Suprapubic skin (tissue), 4 donors: ENCODE results near the gene MAD2L1.
"Not testable (repeated sequence)": the region's sequence is repeated elsewhere in the genome, so short reads cannot be mapped to it uniquely, and the experiment has no call there.

Experiments
- EP300 ChIP-seq: sonication (generic); formaldehyde crosslinking; IDR thresholded peaks from one replicate; pipeline ENCODE4 v1.6.1; 2017; ENCODE audit warnings: antibody characterized with exemption
- POLR2A ChIP-seq, 2 donors: fragments of 450-650 bp; IDR thresholded peaks; one replicate each; pipeline ENCODE4 v1.6.1; 2017; ENCODE audit warnings: antibody characterized with exemption in 2 of 2, mild to moderate bottlenecking in 2 of 2, moderate library complexity in 2 of 2
- POLR2AphosphoS5 ChIP-seq, 3 donors: sonication (generic); formaldehyde crosslinking; IDR thresholded peaks; one replicate each; pipeline ENCODE4 v1.6.1; 2017; ENCODE audit warnings: antibody characterized with exemption in 3 of 3

- not testable (repeated sequence) for TF ChIP-seq POLR2AphosphoS5 (IDR thresholded peaks at IDR 0.05); POLR2A (IDR thresholded peaks at IDR 0.05); EP300
These were observed 2.9 kb downstream of the MAD2L1 start for GRCh38 chr4:120063711-120064110.
